RCC 7860 (cell line): ENCODE data around the gene PEX5.
"Not testable (repeated sequence)": the region's sequence is repeated elsewhere in the genome, so short reads cannot be mapped to it uniquely, and the experiment has no call there.

Source experiments
- DNase-seq: peaks from one replicate; pipeline ENCODE4 v3.0.0-alpha.2; 2015; ENCODE audit warnings: low spot score
- FAIRE-seq: peaks from 2 replicates; lab custom pipeline; 2012; peaks lifted over from hg19 to GRCh38; lab: Jason Lieb, UNC

Gene PEX5

GRCh38 chr12:7210642-7211151 is 21.2 kb downstream of the PEX5 start:
- no peak for FAIRE-seq
- DNase-seq: no peak

- FAIRE-seq: no peak
- DNase-seq: no peak
These were observed 23.2 kb downstream of the PEX5 start for GRCh38 chr12:7212678-7213077.

- FAIRE-seq, DNase-seq: not testable (repeated sequence)
These were observed 24.3 kb downstream of the PEX5 start for GRCh38 chr12:7213745-7214144.

GRCh38 chr12:7217475-7218069 is 28.1 kb downstream of the PEX5 start:
- no peak for FAIRE-seq
- DNase-seq: no peak

- no peak for FAIRE-seq
- peak; percentile 36 for DNase-seq
These were observed 30.2 kb downstream of the PEX5 start for GRCh38 chr12:7219599-7220243.

GRCh38 chr12:7221486-7221885 is 32.0 kb downstream of the PEX5 start:
- FAIRE-seq (no peak), DNase-seq (no peak)

- no peak for FAIRE-seq
- no peak for DNase-seq
These were observed 40.3 kb downstream of the PEX5 start for GRCh38 chr12:7229741-7230140.

- peak; percentile 68 for FAIRE-seq
- peak; percentile 43 for DNase-seq
These were observed 52.0 kb downstream of the PEX5 start for GRCh38 chr12:7241404-7242005.

GRCh38 chr12:7242176-7243101 is 53.0 kb downstream of the PEX5 start:
- FAIRE-seq (no peak), DNase-seq (no peak)

- DNase-seq, FAIRE-seq: not testable (repeated sequence)
These were observed 62.0 kb downstream of the PEX5 start for GRCh38 chr12:7251328-7251996.

GRCh38 chr12:7259060-7259459 is 69.6 kb downstream of the PEX5 start:
- DNase-seq: no peak
- FAIRE-seq: no peak
